Neuronal stem cell (in vitro differentiated cells): Measurements from ENCODE around the gene EMC8.

ENCODE experiments used
- DNase-seq: peaks from one replicate; pipeline ENCODE4 v3.0.0-alpha.2; 2013; ENCODE audit warnings: low spot score
- H2AFZ ChIP-seq: one replicate; pipeline ENCODE4 v1.6.1; 2013; ENCODE audit warnings: mild to moderate bottlenecking, low read length, inconsistent platforms
- H2AK5ac ChIP-seq: 2 replicates; pipeline ENCODE4 v1.6.1; 2013; ENCODE audit warnings: low read depth, mild to moderate bottlenecking, inconsistent platforms, low read length, moderate library complexity, mixed read lengths
- H2BK120ac ChIP-seq: 2 replicates; pipeline ENCODE4 v1.6.1; 2013; ENCODE audit warnings: low read depth, mild to moderate bottlenecking, inconsistent platforms, low read length, moderate library complexity, mixed read lengths
- H2BK12ac ChIP-seq: one replicate; pipeline ENCODE4 v1.6.1; 2013; ENCODE audit warnings: low read length, inconsistent platforms
- H2BK15ac ChIP-seq: 2 replicates; pipeline ENCODE4 v1.6.1; 2013; ENCODE audit warnings: mild to moderate bottlenecking, low read length, inconsistent platforms, mixed read lengths
- H2BK5ac ChIP-seq: one replicate; pipeline ENCODE4 v1.6.1; 2013; ENCODE audit warnings: inconsistent platforms, mild to moderate bottlenecking, low read length, moderate library complexity
- H3K14ac ChIP-seq: one replicate; pipeline ENCODE4 v1.6.1; 2013; ENCODE audit warnings: low read length, inconsistent platforms
- H3K18ac ChIP-seq: 2 replicates; pipeline ENCODE4 v1.6.1; 2013; ENCODE audit warnings: low read length, inconsistent platforms
- H3K23ac ChIP-seq: 2 replicates; pipeline ENCODE4 v1.6.1; 2013; ENCODE audit warnings: low read depth, mild to moderate bottlenecking, mixed read lengths, low read length, inconsistent platforms; ENCODE audit not compliant: poor library complexity
- H3K27ac ChIP-seq: replicated peaks from 3 replicates; pipeline ENCODE4 v1.5.1; 2013; ENCODE audit warnings: low read length, inconsistent platforms
- H3K27me3 ChIP-seq, 3 experiments: 2 replicates each; pipeline ENCODE4 v1.6.1; 2013; ENCODE audit warnings: low read length in 3 of 3, mild to moderate bottlenecking in 2 of 3, inconsistent platforms in 1 of 3, low read depth in 1 of 3, mixed read lengths in 1 of 3, moderate library complexity in 1 of 3; ENCODE audit not compliant: control insufficient read depth in 3 of 3, insufficient read depth in 3 of 3
- H3K36me3 ChIP-seq, 2 donors: replicated peaks in 1 of 2; 2 replicates each; pipeline ENCODE4 v1.6.1; 2013; ENCODE audit warnings: low read length in 2 of 2; ENCODE audit not compliant: control insufficient read depth in 2 of 2, insufficient read depth in 2 of 2
- H3K4ac ChIP-seq: 2 replicates; pipeline ENCODE4 v1.6.1; 2013; ENCODE audit warnings: inconsistent platforms, mild to moderate bottlenecking, low read length, moderate library complexity
- H3K4me1 ChIP-seq, 2 donors: 1 replicate in 1 of 2; 2 replicates in 1 of 2; pipeline ENCODE4 v1.6.1; 2013; ENCODE audit warnings: low read length in 2 of 2, low read depth in 1 of 2; ENCODE audit not compliant: control insufficient read depth in 2 of 2, insufficient read depth in 1 of 2
- H3K4me2 ChIP-seq: one replicate; pipeline ENCODE4 v1.6.1; 2013; ENCODE audit warnings: mild to moderate bottlenecking, low read length, inconsistent platforms; ENCODE audit not compliant: insufficient read depth, poor library complexity, severe bottlenecking
- H3K4me3 ChIP-seq, 2 donors: 2 replicates each; pipeline ENCODE4 v1.5.1; 2013; ENCODE audit warnings: low read length in 2 of 2, mild to moderate bottlenecking in 2 of 2, inconsistent platforms in 1 of 2, moderate library complexity in 1 of 2
- H3K79me1 ChIP-seq: one replicate; pipeline ENCODE4 v1.6.1; 2013; ENCODE audit warnings: low read depth, mild to moderate bottlenecking, inconsistent platforms, low read length, moderate library complexity
- H3K9ac ChIP-seq: one replicate; pipeline ENCODE4 v1.6.1; 2013; ENCODE audit warnings: mild to moderate bottlenecking, low read depth, low read length, inconsistent platforms; ENCODE audit not compliant: poor library complexity
- H3K9me3 ChIP-seq, 2 donors: replicated peaks in 1 of 2; 2 replicates each; pipeline versions ENCODE3 to v1.6.1; 2013; ENCODE audit warnings: low read length in 2 of 2, mild to moderate bottlenecking in 2 of 2, inconsistent platforms in 1 of 2, low read depth in 1 of 2, mixed read lengths in 1 of 2, moderate library complexity in 1 of 2; ENCODE audit not compliant: control insufficient read depth in 2 of 2, insufficient read depth in 1 of 2
- H4K8ac ChIP-seq: one replicate; pipeline ENCODE4 v1.6.1; 2013; ENCODE audit warnings: low read depth, mild to moderate bottlenecking, inconsistent platforms, low read length, moderate library complexity
- H4K91ac ChIP-seq: one replicate; pipeline ENCODE4 v1.6.1; 2013; ENCODE audit warnings: low read length, low read depth, mild to moderate bottlenecking, inconsistent platforms; ENCODE audit not compliant: poor library complexity
- WGBS, 2 donors: extraction: QIAGEN DNeasy Blood & Tissue Kit; methylation state at CpG; one replicate each; pipeline ENCODE4 v1.1.7; 2013; ENCODE audit warnings: missing lambda C conversion rate in 2 of 2, mixed read lengths in 1 of 2; ENCODE audit not compliant: insufficient read length in 2 of 2, insufficient replicate concordance in 1 of 2; ENCODE audit errors: extremely low coverage in 2 of 2; 5-methylcytosine and 5-hydroxymethylcytosine counted together

Gene EMC8

DNA sequence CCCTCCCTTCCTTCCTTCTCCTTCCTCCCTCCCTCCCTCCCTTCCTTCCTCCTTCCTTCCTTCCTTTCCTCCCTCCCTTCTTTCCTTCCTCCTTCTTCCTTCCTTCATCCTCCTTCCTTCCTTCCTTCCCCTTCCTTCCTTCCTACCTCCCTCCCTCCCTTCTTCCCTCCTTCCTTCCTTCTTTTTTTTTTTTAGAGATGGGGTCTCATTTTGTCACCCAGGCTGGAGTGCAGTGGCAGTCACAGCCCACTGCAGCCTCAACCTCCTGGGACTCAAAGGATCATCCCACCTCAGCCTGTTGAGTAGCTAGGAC is 44.8 kb upstream of the EMC8 start:
- Histone ChIP-seq H3K27ac (no peak overlapping the region), H2AFZ (no peak overlapping the region), H3K4me2 (no peak overlapping the region), H3K4me3 (no peak overlapping the region), H3K14ac (no peak overlapping the region), H3K23ac (no peak overlapping the region), H3K27me3 (peaks cover 0 to 30% (median 0%) of the 10 kb centered on the region in 3 experiments), H3K9ac (no peak overlapping the region), H2BK120ac (no peak overlapping the region), H2BK5ac (no peak overlapping the region), H3K4me1 (no peaks in the 10 kb centered on the region), H4K8ac (no peak overlapping the region), H3K9me3 (peaks cover 0 to 3% of the 10 kb centered on the region in 2 donors), H4K91ac (no peak overlapping the region), H2BK15ac (no peak overlapping the region), H2AK5ac (no peak overlapping the region), H2BK12ac (no peak overlapping the region), H3K36me3 (no peaks in the 10 kb centered on the region), H3K4ac (no peak overlapping the region), H3K18ac (no peak overlapping the region), H3K79me1 (no peaks in the 10 kb centered on the region)
- no peak for DNase-seq

DNA sequence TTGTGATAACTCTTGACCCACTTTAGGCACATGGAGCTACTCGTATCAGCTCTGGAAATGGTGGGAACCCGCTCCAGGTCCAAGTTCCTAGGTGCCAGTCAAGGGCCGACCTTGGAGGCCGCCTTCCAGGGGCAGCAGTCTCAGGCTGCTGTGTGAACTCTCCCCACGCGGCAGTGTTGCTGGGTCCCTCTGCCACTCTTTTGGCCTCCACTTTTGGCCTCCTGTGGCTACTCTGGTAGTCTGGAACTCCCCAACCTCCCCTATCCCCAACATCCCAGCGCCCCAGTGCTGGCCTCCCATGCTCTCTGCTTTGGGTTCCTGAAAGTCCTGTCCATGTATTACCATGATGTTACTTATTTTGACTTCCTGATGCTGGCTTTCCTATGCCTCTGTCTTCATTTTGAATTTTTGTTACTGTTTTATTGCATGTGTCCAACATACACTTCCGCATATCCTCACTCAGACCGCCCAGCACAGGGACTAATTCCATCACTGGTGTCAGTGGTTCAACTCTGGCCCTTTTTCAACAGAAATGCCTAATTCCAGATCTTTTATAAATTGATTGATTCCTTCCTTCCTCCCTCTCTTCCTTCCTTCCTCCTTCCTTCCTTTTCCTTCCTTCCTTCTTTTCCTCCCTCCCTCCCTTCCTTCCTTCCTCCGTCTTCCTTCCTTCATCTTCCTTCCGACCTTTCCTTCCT is 44.3 kb upstream of the EMC8 start:
- Histone ChIP-seq H3K4me3 (no peak overlapping the region), H2AFZ (no peak overlapping the region), H2BK12ac (no peak overlapping the region), H3K79me1 (no peaks in the 10 kb centered on the region), H2BK5ac (no peak overlapping the region), H4K8ac (no peak overlapping the region), H3K4ac (no peak overlapping the region), H2BK15ac (no peak overlapping the region), H3K23ac (no peak overlapping the region), H3K36me3 (no peaks in the 10 kb centered on the region), H3K27ac (no peak overlapping the region), H4K91ac (no peak overlapping the region), H3K18ac (no peak overlapping the region), H3K14ac (no peak overlapping the region), H2AK5ac (peak overlapping the region; percentile 45), H3K4me1 (no peaks in the 10 kb centered on the region), H3K9ac (peak overlapping the region; percentile 12), H3K27me3 (peaks cover 0 to 26% (median 0%) of the 10 kb centered on the region in 3 experiments), H2BK120ac (no peak overlapping the region), H3K9me3 (peaks cover 0 to 3% of the 10 kb centered on the region in 2 donors), H3K4me2 (no peak overlapping the region)
- no peak for DNase-seq
- WGBS, 2 donors = 100% methylated on average over 2 of the region's 11 CpGs; no CpG with 5 or more reads in 1 of the 2 donors

- no peaks in the 10 kb centered on the region for H3K79me1 ChIP-seq
- no peak overlapping the region for H3K9ac ChIP-seq
- no peak overlapping the region for H2BK12ac ChIP-seq
- H3K4me3 ChIP-seq = no peak overlapping the region
- H4K91ac ChIP-seq = no peak overlapping the region
- H3K4me2 ChIP-seq = no peak overlapping the region
- no peak overlapping the region for H3K14ac ChIP-seq
- H2BK15ac ChIP-seq = no peak overlapping the region
- H3K18ac ChIP-seq = no peak overlapping the region
- H3K36me3 ChIP-seq = no peaks in the 10 kb centered on the region
- no peak overlapping the region for H2BK5ac ChIP-seq
- H2AFZ ChIP-seq = no peak overlapping the region
- no peak overlapping the region for H2AK5ac ChIP-seq
- no CpG with 5 or more reads among the region's 9 CpGs for WGBS, 2 donors
- no peak overlapping the region for H2BK120ac ChIP-seq
- H4K8ac ChIP-seq = no peak overlapping the region
- no peak overlapping the region for H3K27ac ChIP-seq
- no peak overlapping the region for H3K23ac ChIP-seq
- H3K9me3 ChIP-seq = peaks cover 0 to 3% of the 10 kb centered on the region in 2 donors
- H3K4ac ChIP-seq = no peak overlapping the region
- no peak for DNase-seq
- peaks cover 0 to 26% (median 0%) of the 10 kb centered on the region in 3 experiments for H3K27me3 ChIP-seq
- H3K4me1 ChIP-seq = no peaks in the 10 kb centered on the region
Observed at GRCh38 chr16:85842848-85843247, 43.5 kb upstream of the EMC8 start.

DNA sequence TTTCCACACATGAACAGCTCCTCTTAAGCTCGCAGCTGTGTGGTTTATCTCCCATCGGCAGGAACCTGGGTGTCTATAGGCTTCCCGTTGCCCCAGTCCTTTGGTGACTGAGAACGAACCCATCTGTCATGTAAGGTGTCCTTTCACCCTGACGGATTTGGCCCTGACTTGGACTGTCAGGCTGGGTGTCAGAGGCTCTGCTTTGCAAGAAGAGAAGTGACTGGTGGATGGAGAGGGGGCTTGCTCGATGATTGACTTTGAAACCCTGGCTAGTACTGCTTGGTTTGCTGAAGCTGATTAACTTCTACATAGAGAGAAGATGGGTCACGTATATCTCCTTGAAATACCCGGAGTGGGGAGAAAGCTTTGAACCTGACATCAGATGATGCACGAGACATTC is 43.1 kb upstream of the EMC8 start:
- Histone ChIP-seq H3K23ac (no peak overlapping the region), H3K27me3 (peaks cover 0 to 26% (median 0%) of the 10 kb centered on the region in 3 experiments), H3K4me1 (no peaks in the 10 kb centered on the region), H4K8ac (no peak overlapping the region), H3K9me3 (peaks cover 0 to 3% of the 10 kb centered on the region in 2 donors), H3K9ac (no peak overlapping the region), H3K18ac (no peak overlapping the region), H2BK12ac (no peak overlapping the region), H2BK120ac (no peak overlapping the region), H4K91ac (no peak overlapping the region), H2BK5ac (no peak overlapping the region), H2AFZ (no peak overlapping the region), H3K27ac (no peak overlapping the region), H2BK15ac (no peak overlapping the region), H3K79me1 (no peaks in the 10 kb centered on the region), H2AK5ac (no peak overlapping the region), H3K4ac (no peak overlapping the region), H3K36me3 (no peaks in the 10 kb centered on the region), H3K14ac (no peak overlapping the region), H3K4me2 (no peak overlapping the region), H3K4me3 (no peak overlapping the region)
- no CpG with 5 or more reads among the region's 9 CpGs for WGBS, 2 donors
- no peak for DNase-seq
